ENCODE results near the gene PCID2. TPM values are rescaled to one million over a fixed set of nuclear protein-coding genes. Genes with fewer than 3 reads are reported as not detected.

The PCID2 gene
- total RNA-seq, 4 donors from 2014 or later, result 21.0 to 47.9 (median 33.6) TPM

DNA sequence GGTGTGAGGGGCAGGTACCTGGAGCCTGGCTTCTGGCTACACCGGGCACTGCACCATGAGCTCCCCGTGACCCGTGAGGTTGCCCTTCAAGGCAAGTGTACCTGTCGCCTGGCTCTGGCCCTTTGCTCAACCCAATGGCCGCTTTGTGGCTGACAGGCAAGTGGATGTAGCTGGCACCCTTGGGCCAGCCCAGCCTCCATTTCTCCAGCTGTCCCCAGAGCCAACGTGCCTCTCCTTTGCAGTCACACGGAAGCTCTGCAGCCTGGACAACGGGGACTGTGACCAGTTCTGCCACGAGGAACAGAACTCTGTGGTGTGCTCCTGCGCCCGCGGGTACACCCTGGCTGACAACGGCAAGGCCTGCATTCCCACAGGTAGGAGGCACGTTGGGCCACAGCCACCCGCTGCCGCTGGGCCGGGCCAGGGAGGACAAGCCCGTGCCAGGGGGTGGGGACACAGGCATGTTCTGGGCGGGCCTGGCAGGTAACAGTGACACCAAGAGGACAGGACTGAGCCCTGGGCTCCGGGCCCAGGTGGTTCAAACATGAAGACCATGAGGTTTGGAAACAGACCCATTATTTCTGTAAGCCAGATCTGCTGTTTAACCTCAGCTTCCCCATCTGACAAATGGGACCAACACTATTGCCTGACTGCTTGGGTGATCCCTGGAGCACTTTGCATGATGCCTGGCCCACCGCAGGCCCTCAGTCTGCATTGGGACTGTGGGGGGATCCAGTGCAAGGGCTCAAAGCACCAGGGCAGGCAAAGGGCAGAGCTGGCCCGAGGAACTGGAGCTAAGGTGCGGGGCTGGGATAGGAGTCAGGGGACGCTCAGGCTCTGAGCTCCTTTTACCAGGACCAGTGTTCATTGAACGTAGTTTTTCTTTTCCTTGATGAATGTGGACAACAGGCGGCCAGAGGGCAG lies 67.5 kb downstream of the PCID2 start:
- no peak for DNase-seq
- TF ChIP-seq POLR2A (IDR thresholded peaks at IDR 0.05), result no peak
- TF ChIP-seq, protein P1, sequence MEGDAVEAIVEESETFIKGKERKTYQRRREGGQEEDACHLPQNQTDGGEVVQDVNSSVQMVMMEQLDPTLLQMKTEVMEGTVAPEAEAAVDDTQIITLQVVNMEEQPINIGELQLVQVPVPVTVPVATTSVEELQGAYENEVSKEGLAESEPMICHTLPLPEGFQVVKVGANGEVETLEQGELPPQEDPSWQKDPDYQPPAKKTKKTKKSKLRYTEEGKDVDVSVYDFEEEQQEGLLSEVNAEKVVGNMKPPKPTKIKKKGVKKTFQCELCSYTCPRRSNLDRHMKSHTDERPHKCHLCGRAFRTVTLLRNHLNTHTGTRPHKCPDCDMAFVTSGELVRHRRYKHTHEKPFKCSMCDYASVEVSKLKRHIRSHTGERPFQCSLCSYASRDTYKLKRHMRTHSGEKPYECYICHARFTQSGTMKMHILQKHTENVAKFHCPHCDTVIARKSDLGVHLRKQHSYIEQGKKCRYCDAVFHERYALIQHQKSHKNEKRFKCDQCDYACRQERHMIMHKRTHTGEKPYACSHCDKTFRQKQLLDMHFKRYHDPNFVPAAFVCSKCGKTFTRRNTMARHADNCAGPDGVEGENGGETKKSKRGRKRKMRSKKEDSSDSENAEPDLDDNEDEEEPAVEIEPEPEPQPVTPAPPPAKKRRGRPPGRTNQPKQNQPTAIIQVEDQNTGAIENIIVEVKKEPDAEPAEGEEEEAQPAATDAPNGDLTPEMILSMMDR (IDR thresholded peaks at IDR 0.05), result no peak

GRCh38 chr13:113139577-113139976 lies 68.9 kb downstream of the PCID2 start:
- no peak for DNase-seq
- TF ChIP-seq POLR2A (IDR thresholded peaks at IDR 0.05), result no peak
- TF ChIP-seq, protein P1 (IDR thresholded peaks at IDR 0.05), result no peak
- 74 to 81% methylated on average over 5 of the region's 5 CpGs for WGBS, 2 donors
- Histone ChIP-seq H3K27ac (no peak overlapping the region), H3K36me3 (peaks cover 0 to 11% (median 0%) of the 10 kb centered on the region in 3 donors), H3K27me3 (no peaks in the 10 kb centered on the region), H3K4me3 (no peak overlapping the region), H3K9me3 (no peaks in the 10 kb centered on the region), H3K4me1 (no peaks in the 10 kb centered on the region)
- intact Hi-C loops (cut with DNase I), result no loop called here

More for the DNA sequence above, 67.5 kb downstream of the PCID2 start:
- Histone ChIP-seq H3K27me3 (no peaks in the 10 kb centered on the region), H3K4me1 (no peaks in the 10 kb centered on the region), H3K4me3 (no peak overlapping the region), H3K36me3 (peaks cover 0 to 11% (median 0%) of the 10 kb centered on the region in 3 donors), H3K27ac (no peak overlapping the region), H3K9me3 (no peaks in the 10 kb centered on the region)
- WGBS, 2 donors, result 88 to 91% methylated on average over 9 to 11 of the region's 26 CpGs
- intact Hi-C loops (cut with DNase I), result no loop called here

DNA sequence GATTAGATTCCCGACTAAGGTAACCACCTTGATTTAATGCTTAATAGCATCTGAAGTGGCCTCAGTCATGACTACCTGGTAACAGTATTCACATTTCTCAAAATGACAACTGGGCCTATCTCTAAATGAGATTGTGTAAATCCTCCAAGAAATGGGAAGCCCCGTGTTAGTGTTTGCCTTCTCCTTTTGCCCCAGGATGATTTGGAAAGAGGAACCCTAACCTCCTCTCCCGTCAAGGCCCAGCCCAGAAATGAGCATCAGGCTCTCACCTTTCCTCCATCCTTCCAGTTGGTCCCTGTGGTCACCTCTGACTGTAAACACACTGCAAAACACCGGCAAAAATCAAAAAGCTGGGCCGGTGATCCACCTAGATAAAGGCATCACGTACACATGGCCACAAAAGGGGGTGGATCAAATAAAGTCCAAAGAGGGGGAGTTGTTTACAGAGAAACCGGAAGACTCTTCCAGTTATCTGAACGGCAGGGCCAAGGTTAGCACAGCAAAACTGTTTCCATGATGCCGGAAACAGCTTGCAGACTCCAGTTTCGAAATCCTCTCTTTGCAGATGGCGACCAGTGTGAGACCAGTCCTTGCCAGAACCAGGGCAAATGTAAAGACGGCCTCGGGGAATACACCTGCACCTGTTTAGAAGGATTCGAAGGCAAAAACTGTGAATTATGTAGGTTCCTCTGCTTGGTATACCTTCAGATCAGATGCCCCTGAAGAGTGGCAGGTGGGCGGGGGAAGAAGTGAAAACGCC lies 69.5 kb downstream of the PCID2 start:
- no peak for TF ChIP-seq POLR2A (IDR thresholded peaks at IDR 0.05)
- TF ChIP-seq, protein P1 (IDR thresholded peaks at IDR 0.05), result no peak
- H3K9me3 ChIP-seq, result no peaks in the 10 kb centered on the region
- peaks cover 0 to 9% (median 0%) of the 10 kb centered on the region in 3 donors for H3K36me3 ChIP-seq
- intact Hi-C loops (cut with DNase I), result no loop called here
- 74 to 76% methylated on average over 13 to 14 of the region's 16 CpGs for WGBS, 2 donors
- H3K27ac ChIP-seq, result no peak overlapping the region
- H3K27me3 ChIP-seq, result no peaks in the 10 kb centered on the region
- DNase-seq, result no peak
- no peaks in the 10 kb centered on the region for H3K4me1 ChIP-seq
- H3K4me3 ChIP-seq, result no peak overlapping the region

GRCh38 chr13:113137691-113138298 lies 70.7 kb downstream of the PCID2 start:
- intact Hi-C loops (cut with DNase I), result no loop called here
- no peak overlapping the region for H3K27ac ChIP-seq
- H3K4me3 ChIP-seq, result no peak overlapping the region
- peaks cover 0 to 4% (median 0%) of the 10 kb centered on the region in 4 donors for H3K27me3 ChIP-seq
- TF ChIP-seq POLR2A (IDR thresholded peaks at IDR 0.05), result no peak
- TF ChIP-seq, protein P1 (IDR thresholded peaks at IDR 0.05), result no peak
- H3K36me3 ChIP-seq, result peaks cover 0 to 6% (median 0%) of the 10 kb centered on the region in 3 donors
- H3K4me1 ChIP-seq, result no peaks in the 10 kb centered on the region
- 78 to 80% methylated on average over 11 of the region's 11 CpGs for WGBS, 2 donors
- no peak for DNase-seq
- H3K9me3 ChIP-seq, result no peaks in the 10 kb centered on the region
